ENCODE data around the gene SNRNP70.

SNRNP70 gene

GRCh38 chr19:49080392-49080791 is 4.9 kb upstream of the SNRNP70 start:
- Mint-ChIP-seq H3K36me3 (peaks cover 8% of the 10 kb centered on the region), H3K9me3 (no peaks in the 10 kb centered on the region), H3K4me3 (no peak overlapping the region), H3K27ac (no peak overlapping the region), H3K4me1 (peaks cover 6% of the 10 kb centered on the region)
- ATAC-seq (no peak), DNase-seq (ENCODE audit: low spot score in 2 of 2) (no peak)

- DNase-seq (ENCODE audit: low spot score in 2 of 2): no peak
- no peak for ATAC-seq
- H3K36me3 Mint-ChIP-seq: peaks cover 17% of the 10 kb centered on the region
- H3K4me3 Mint-ChIP-seq: no peak overlapping the region
- no peak overlapping the region for H3K27ac Mint-ChIP-seq
- H3K9me3 Mint-ChIP-seq: no peaks in the 10 kb centered on the region
- H3K4me1 Mint-ChIP-seq: peaks cover 11% of the 10 kb centered on the region
Observed at GRCh38 chr19:49081273-49081672, 4.0 kb upstream of the SNRNP70 start.

GRCh38 chr19:49084206-49085019 is 838 bp upstream of the SNRNP70 start:
- no peak for DNase-seq (ENCODE audit: low spot score in 2 of 2)
- Mint-ChIP-seq H3K9me3 (no peaks in the 10 kb centered on the region), H3K27ac (peak overlapping the region; percentile 93), H3K4me3 (peak overlapping the region; percentile 99), H3K36me3 (peaks cover 48% of the 10 kb centered on the region), H3K4me1 (peaks cover 25% of the 10 kb centered on the region)
- ATAC-seq: no peak

GRCh38 chr19:49085868-49086232 is 599 bp downstream of the SNRNP70 start:
- DNase-seq (ENCODE audit: low spot score in 2 of 2) (no peak), ATAC-seq (no peak)
- Mint-ChIP-seq H3K4me1 (peaks cover 35% of the 10 kb centered on the region), H3K36me3 (peaks cover 62% of the 10 kb centered on the region), H3K9me3 (no peaks in the 10 kb centered on the region), H3K4me3 (peak overlapping the region; percentile 99), H3K27ac (peak overlapping the region; percentile 93)

- peak overlapping the region; percentile 93 for H3K27ac Mint-ChIP-seq
- DNase-seq (ENCODE audit: low spot score in 2 of 2) (no peak), ATAC-seq (no peak)
- H3K9me3 Mint-ChIP-seq: no peaks in the 10 kb centered on the region
- peaks cover 67% of the 10 kb centered on the region for H3K36me3 Mint-ChIP-seq
- H3K4me3 Mint-ChIP-seq: peak overlapping the region; percentile 99
- H3K4me1 Mint-ChIP-seq: peaks cover 39% of the 10 kb centered on the region
Observed at GRCh38 chr19:49086296-49086695, 1.0 kb downstream of the SNRNP70 start.

- peaks cover 35% of the 10 kb centered on the region for H3K4me1 Mint-ChIP-seq
Observed at GRCh38 chr19:49091391-49092038, 6.3 kb downstream of the SNRNP70 start.

GRCh38 chr19:49092686-49093085 is 7.4 kb downstream of the SNRNP70 start:
- no peak for ATAC-seq
- peak overlapping the region; percentile 37 for H3K27ac Mint-ChIP-seq
- no peak overlapping the region for H3K4me3 Mint-ChIP-seq

More at GRCh38 chr19:49091391-49092038, 6.3 kb downstream of the SNRNP70 start:
- ATAC-seq: peak; percentile 69
- no peaks in the 10 kb centered on the region for H3K9me3 Mint-ChIP-seq
- H3K36me3 Mint-ChIP-seq: peaks cover 100% of the 10 kb centered on the region
- peak overlapping the region; percentile 74 for H3K27ac Mint-ChIP-seq
- no peak for DNase-seq (ENCODE audit: low spot score in 2 of 2)
- no peak overlapping the region for H3K4me3 Mint-ChIP-seq

GRCh38 chr19:49094505-49095482 is 9.5 kb downstream of the SNRNP70 start:
- Mint-ChIP-seq H3K9me3 (no peaks in the 10 kb centered on the region), H3K27ac (no peak overlapping the region), H3K4me3 (no peak overlapping the region), H3K4me1 (peaks cover 31% of the 10 kb centered on the region), H3K36me3 (peaks cover 100% of the 10 kb centered on the region)
- DNase-seq (ENCODE audit: low spot score in 2 of 2) (no peak), ATAC-seq (no peak)

More at GRCh38 chr19:49092686-49093085, 7.4 kb downstream of the SNRNP70 start:
- Mint-ChIP-seq H3K9me3 (no peaks in the 10 kb centered on the region), H3K36me3 (peaks cover 100% of the 10 kb centered on the region), H3K4me1 (peaks cover 30% of the 10 kb centered on the region)
- DNase-seq (ENCODE audit: low spot score in 2 of 2): no peak

GRCh38 chr19:49097453-49098288 is 12.4 kb downstream of the SNRNP70 start:
- Mint-ChIP-seq H3K4me3 (no peak overlapping the region), H3K9me3 (no peaks in the 10 kb centered on the region), H3K36me3 (peaks cover 98% of the 10 kb centered on the region), H3K27ac (no peak overlapping the region), H3K4me1 (peaks cover 20% of the 10 kb centered on the region)
- ATAC-seq: peak; percentile 85
- peak; percentile 66 to 84 for DNase-seq (ENCODE audit: low spot score in 2 of 2)

- Mint-ChIP-seq H3K9me3 (no peaks in the 10 kb centered on the region), H3K36me3 (peaks cover 98% of the 10 kb centered on the region), H3K4me1 (peaks cover 20% of the 10 kb centered on the region), H3K4me3 (no peak overlapping the region), H3K27ac (no peak overlapping the region)
- DNase-seq (ENCODE audit: low spot score in 2 of 2): no peak
- ATAC-seq: no peak
Observed at GRCh38 chr19:49098795-49099194, 13.5 kb downstream of the SNRNP70 start.

- Mint-ChIP-seq H3K9me3 (no peaks in the 10 kb centered on the region), H3K36me3 (peaks cover 98% of the 10 kb centered on the region), H3K4me1 (peaks cover 27% of the 10 kb centered on the region), H3K4me3 (no peak overlapping the region), H3K27ac (no peak overlapping the region)
- DNase-seq (ENCODE audit: low spot score in 2 of 2) (no peak), ATAC-seq (no peak)
Observed at GRCh38 chr19:49101160-49101559, 15.9 kb downstream of the SNRNP70 start.

GRCh38 chr19:49102303-49102702 is 17.1 kb downstream of the SNRNP70 start:
- H3K4me1 Mint-ChIP-seq: peaks cover 34% of the 10 kb centered on the region
- peaks cover 98% of the 10 kb centered on the region for H3K36me3 Mint-ChIP-seq
- no peak for ATAC-seq
- DNase-seq (ENCODE audit: low spot score in 2 of 2): no peak
- H3K9me3 Mint-ChIP-seq: no peaks in the 10 kb centered on the region
- no peak overlapping the region for H3K4me3 Mint-ChIP-seq
- no peak overlapping the region for H3K27ac Mint-ChIP-seq

GRCh38 chr19:49103331-49104085 is 18.3 kb downstream of the SNRNP70 start:
- Mint-ChIP-seq H3K36me3 (peaks cover 98% of the 10 kb centered on the region), H3K4me1 (peaks cover 29% of the 10 kb centered on the region), H3K4me3 (no peak overlapping the region), H3K9me3 (no peaks in the 10 kb centered on the region), H3K27ac (no peak overlapping the region)
- no peak for ATAC-seq
- DNase-seq (ENCODE audit: low spot score in 2 of 2): no peak
